GM18907 (cell line): ENCODE measurements around the gene KCNT1.

ENCODE experiments used
- ATAC-seq: cut with Tn5 transposase; IDR thresholded peaks from one replicate; pipeline ENCODE4 v1.9.1; 2021; ENCODE audit warnings: mild to moderate bottlenecking, moderate library complexity; ENCODE audit not compliant: unreplicated experiment

The KCNT1 gene

GRCh38 chr9:135722365-135722764 is 20.4 kb downstream of the KCNT1 start:
- ATAC-seq = no peak

- ATAC-seq = no peak
Observed at GRCh38 chr9:135724186-135724787, 22.3 kb downstream of the KCNT1 start.

GRCh38 chr9:135726138-135726853 is 24.3 kb downstream of the KCNT1 start:
- ATAC-seq = no peak

- ATAC-seq = no peak
Observed at GRCh38 chr9:135727257-135727875, 25.4 kb downstream of the KCNT1 start.

GRCh38 chr9:135728436-135729110 is 26.6 kb downstream of the KCNT1 start:
- ATAC-seq = no peak

GRCh38 chr9:135729480-135729879 is 27.5 kb downstream of the KCNT1 start:
- no peak for ATAC-seq

GRCh38 chr9:135731454-135731853 is 29.5 kb downstream of the KCNT1 start:
- no peak for ATAC-seq

GRCh38 chr9:135732569-135733257 is 30.7 kb downstream of the KCNT1 start:
- ATAC-seq = no peak

- ATAC-seq = no peak
Observed at GRCh38 chr9:135734616-135735144, 32.7 kb downstream of the KCNT1 start.

- ATAC-seq = no peak
Observed at GRCh38 chr9:135736272-135736978, 34.4 kb downstream of the KCNT1 start.

- no peak for ATAC-seq
Observed at GRCh38 chr9:135736979-135737839, 35.2 kb downstream of the KCNT1 start.

- ATAC-seq = no peak
Observed at GRCh38 chr9:135737840-135738521, 36.0 kb downstream of the KCNT1 start.

GRCh38 chr9:135739271-135740220 is 37.6 kb downstream of the KCNT1 start:
- ATAC-seq = no peak

GRCh38 chr9:135741276-135742219 is 39.6 kb downstream of the KCNT1 start:
- no peak for ATAC-seq

- ATAC-seq = no peak
Observed at GRCh38 chr9:135743021-135743420, 41.0 kb downstream of the KCNT1 start.

- ATAC-seq = no peak
Observed at GRCh38 chr9:135743546-135744332, 41.8 kb downstream of the KCNT1 start.
